Measurements from ENCODE around the gene GABRA5. TPM values are rescaled to one million over a fixed set of nuclear protein-coding genes. Genes with fewer than 3 reads are reported as not detected.

Gene GABRA5
- total and polyA plus RNA-seq, 2 of the 4 experiments (the other 2 are of a cell fraction): 4.0 to 7.3 TPM

DNA sequence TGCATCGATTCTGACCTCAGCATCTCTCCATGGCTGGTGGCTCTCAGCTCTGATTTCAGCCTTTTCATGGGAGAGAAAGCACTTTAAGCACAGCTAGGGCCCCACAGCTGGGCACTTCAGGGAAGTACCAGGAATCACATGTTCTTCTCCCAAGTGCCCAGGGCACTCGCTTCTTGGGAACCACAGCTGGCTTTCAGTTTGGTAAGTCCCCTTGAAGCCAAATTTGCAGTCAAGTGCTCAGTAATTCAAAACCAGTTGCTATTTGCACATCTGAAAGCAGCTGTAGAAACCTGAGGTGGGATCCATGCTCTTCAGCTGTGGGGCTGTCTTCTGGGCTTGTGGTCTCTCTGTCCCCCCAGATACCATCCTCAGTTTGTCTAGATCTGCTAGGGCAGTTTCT is 12.8 kb downstream of the GABRA5 start:
- Histone ChIP-seq H4K20me1 (ENCODE audit: insufficient read depth, low read length) (no peaks in the 10 kb centered on the region), H4K8ac (ENCODE audit: low read depth in 2 of 2, low read length in 2 of 2) (no peak overlapping the region), H3K9me3 (ENCODE audit: control insufficient read depth, insufficient read depth, low read length) (peaks cover 4% of the 10 kb centered on the region; the same call in 1 of the 2 replicates), H3K14ac (replicated peaks; ENCODE audit: low read depth, low read length) (no peak overlapping the region), H3K4me2 (ENCODE audit: low read depth, low read length) (no peak overlapping the region), H3K9ac (ENCODE audit: low read depth, low read length) (no peak overlapping the region), H3K36me3 (ENCODE audit: control insufficient read depth, insufficient read depth, low read length) (no peaks in the 10 kb centered on the region), H2BK5ac (ENCODE audit: low read depth, low read length, poor library complexity, severe bottlenecking) (no peak overlapping the region), H3K9me1 (ENCODE audit: insufficient read depth, low read length) (no peaks in the 10 kb centered on the region), H3K4me3 (ENCODE audit: insufficient read depth, low read depth, low read length) (no peak overlapping the region), H4K91ac (ENCODE audit: insufficient read depth, low read depth, low read length) (no peak overlapping the region), H3K4ac (ENCODE audit: low read depth, low read length) (no peak overlapping the region), H2AK9ac (replicated peaks; ENCODE audit: low read depth, low read length, poor library complexity) (no peak overlapping the region), H3K27me3 (ENCODE audit: control insufficient read depth, insufficient read depth, low read length) (no peaks in the 10 kb centered on the region), H3K4me1 (ENCODE audit: control insufficient read depth, insufficient read depth, low read length) (no peaks in the 10 kb centered on the region), H2AK5ac (ENCODE audit: low read depth, low read length) (no peak overlapping the region), H3K23ac (ENCODE audit: low read depth, low read length) (no peak overlapping the region), H3K79me1 (ENCODE audit: low read depth in 1 of 2, low read length in 2 of 2) (no peaks in the 10 kb centered on the region), H4K5ac (ENCODE audit: low read depth, low read length) (no peak overlapping the region), H3K56ac (ENCODE audit: extremely low read depth, insufficient read depth, low read length) (no peak overlapping the region), H2BK20ac (ENCODE audit: low read depth, low read length) (no peak overlapping the region), H2AFZ (replicated peaks; ENCODE audit: low read length, poor library complexity) (no peak overlapping the region), H3K18ac (ENCODE audit: low read depth, low read length) (no peak overlapping the region), H3K27ac (ENCODE audit: insufficient read depth, low read length) (no peak overlapping the region), H2BK120ac (ENCODE audit: low read depth, low read length) (no peak overlapping the region), H2BK15ac (ENCODE audit: low read depth, low read length) (no peak overlapping the region)
- POLR2A ChIA-PET (ENCODE audit: unreplicated experiment): no interaction called here
- TF ChIP-seq FOS (IDR thresholded peaks at IDR 0.05; ENCODE audit: low read depth, low read length): no peak
- TF ChIP-seq NFE2L2 (IDR thresholded peaks at IDR 0.05; ENCODE audit: low read depth, low read length): no peak
- no peak for TF ChIP-seq BHLHE40 (IDR thresholded peaks at IDR 0.05; ENCODE audit: low read depth, low read length)
- TF ChIP-seq SMC3 (IDR thresholded peaks at IDR 0.05; ENCODE audit: low read depth, low read length): no peak
- TF ChIP-seq MXI1 (IDR thresholded peaks at IDR 0.05; ENCODE audit: borderline replicate concordance, low read depth, low read length): no peak
- TF ChIP-seq MAFK (IDR thresholded peaks at IDR 0.05; ENCODE audit: low read depth, low read length): no peak
- no peak for TF ChIP-seq CEBPB (IDR thresholded peaks at IDR 0.05; ENCODE audit: low read depth, low read length)
- TF ChIP-seq, protein P1, sequence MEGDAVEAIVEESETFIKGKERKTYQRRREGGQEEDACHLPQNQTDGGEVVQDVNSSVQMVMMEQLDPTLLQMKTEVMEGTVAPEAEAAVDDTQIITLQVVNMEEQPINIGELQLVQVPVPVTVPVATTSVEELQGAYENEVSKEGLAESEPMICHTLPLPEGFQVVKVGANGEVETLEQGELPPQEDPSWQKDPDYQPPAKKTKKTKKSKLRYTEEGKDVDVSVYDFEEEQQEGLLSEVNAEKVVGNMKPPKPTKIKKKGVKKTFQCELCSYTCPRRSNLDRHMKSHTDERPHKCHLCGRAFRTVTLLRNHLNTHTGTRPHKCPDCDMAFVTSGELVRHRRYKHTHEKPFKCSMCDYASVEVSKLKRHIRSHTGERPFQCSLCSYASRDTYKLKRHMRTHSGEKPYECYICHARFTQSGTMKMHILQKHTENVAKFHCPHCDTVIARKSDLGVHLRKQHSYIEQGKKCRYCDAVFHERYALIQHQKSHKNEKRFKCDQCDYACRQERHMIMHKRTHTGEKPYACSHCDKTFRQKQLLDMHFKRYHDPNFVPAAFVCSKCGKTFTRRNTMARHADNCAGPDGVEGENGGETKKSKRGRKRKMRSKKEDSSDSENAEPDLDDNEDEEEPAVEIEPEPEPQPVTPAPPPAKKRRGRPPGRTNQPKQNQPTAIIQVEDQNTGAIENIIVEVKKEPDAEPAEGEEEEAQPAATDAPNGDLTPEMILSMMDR (conservative IDR thresholded peaks at IDR 0.05; ENCODE audit: low read depth, low read length): no peak
- TF ChIP-seq RCOR1 (IDR thresholded peaks at IDR 0.05; ENCODE audit: insufficient replicate concordance, low read length): no peak
- TF ChIP-seq RFX5 (IDR thresholded peaks at IDR 0.05; ENCODE audit: low read depth, low read length): no peak
- no peak for TF ChIP-seq CHD1 (IDR thresholded peaks at IDR 0.05; ENCODE audit: low read depth, low read length)
- no peak for TF ChIP-seq ELK1 (IDR thresholded peaks at IDR 0.05; ENCODE audit: borderline replicate concordance, low read depth, low read length)
- no peak for TF ChIP-seq POLR2A (IDR thresholded peaks at IDR 0.05; ENCODE audit: low read depth, low read length)
- no peak for TF ChIP-seq MAZ (IDR thresholded peaks at IDR 0.05; ENCODE audit: borderline replicate concordance, low read depth, low read length)
- no peak for TF ChIP-seq RAD21 (IDR thresholded peaks at IDR 0.05; ENCODE audit: low read length)
- DNase-seq (no peak), ATAC-seq (ENCODE audit: low read depth) (no peak)
- intact Hi-C loops (cut with micrococcal nuclease): no loop called here
- no TSS peak for BruUV-seq (replicated peaks)
- 67% methylated on average over 2 of the region's 2 CpGs; no CpG with 5 or more reads in 1 of the 2 experiments for WGBS, 2 experiments (ENCODE audit: extremely low coverage in 2 of 2, insufficient read length in 1 of 2)
- in situ Hi-C loops (cut with MboI; ENCODE audit: low sequenced_read_pairs): loop anchor here (25.0 kb wide), 1 partner anchor 1233 kb away; no protein-coding TSS in a partner anchor
- CTCF ChIA-PET: no interaction called here
- dilution Hi-C loops (cut with HindIII; ENCODE audit: low sequenced_read_pairs, unreplicated experiment): no loop called here

All from IMR-90 (cell line).